Fibroblast of skin of scalp (primary cell): ENCODE results near the gene THRSP.
"Not testable (repeated sequence)": the region's sequence is repeated elsewhere in the genome, so short reads cannot be mapped to it uniquely, and the experiment has no call there.

Experiments
- DNase-seq: peaks from one replicate; pipeline ENCODE4 v3.0.0-alpha.2; 2013

The THRSP gene

DNA sequence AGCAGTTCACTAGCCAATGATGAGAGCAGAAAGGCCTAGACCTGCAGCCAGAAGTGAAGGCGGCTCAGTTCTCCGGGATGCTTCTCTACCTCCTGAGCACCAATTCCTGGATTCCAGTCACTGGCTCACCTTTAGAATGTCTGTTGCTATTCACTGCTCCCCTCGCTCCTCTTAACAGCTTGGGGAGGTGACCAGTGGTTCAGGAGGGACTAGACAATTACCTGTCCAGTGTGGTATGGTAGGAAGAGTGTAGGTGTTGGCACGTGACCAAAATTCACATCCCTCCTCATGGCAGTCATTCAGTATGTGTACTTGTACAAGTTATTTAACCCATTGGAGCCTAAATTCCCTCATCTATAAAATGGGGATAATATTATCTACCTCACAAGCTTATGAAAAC is 4.0 kb downstream of the THRSP start:
- no peak for DNase-seq

DNA sequence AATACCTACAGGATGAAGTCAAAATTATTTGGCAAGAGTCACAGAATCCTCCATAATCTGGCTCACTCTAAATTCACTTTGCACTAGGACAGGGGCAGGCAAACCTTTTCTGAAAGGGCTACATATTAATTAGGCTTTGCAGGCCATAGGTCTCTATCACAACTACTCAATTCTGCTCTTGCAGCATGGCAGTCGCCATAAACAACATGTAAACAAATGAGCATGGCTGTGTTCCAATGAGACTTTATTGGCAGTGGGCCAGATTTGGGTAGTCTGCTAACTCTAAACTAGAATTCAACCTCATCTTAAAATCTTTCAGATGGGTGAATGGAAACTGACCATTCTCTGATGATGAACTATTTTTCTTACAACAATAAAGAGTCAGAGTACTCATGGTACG is 5.8 kb downstream of the THRSP start:
- no peak for DNase-seq

DNA sequence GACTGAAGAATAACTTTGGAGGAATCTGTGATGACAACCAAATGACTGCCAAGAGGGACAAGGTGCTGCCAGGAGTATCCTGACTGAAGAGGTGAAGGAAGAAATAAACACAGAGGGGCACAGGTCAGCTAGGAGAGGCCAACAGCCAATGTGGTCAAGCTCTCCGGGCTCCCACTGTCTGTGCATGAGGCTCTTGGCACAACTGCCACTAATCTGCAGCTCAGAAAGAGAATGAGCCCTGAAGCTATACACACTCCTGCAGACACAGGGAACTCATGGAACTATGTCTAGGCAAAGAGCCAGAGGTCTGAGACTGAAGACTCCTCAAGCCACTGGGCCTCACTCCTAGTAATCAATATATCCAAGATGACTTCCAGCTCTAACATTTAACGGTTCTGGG is 7.0 kb downstream of the THRSP start:
- DNase-seq = no peak

DNA sequence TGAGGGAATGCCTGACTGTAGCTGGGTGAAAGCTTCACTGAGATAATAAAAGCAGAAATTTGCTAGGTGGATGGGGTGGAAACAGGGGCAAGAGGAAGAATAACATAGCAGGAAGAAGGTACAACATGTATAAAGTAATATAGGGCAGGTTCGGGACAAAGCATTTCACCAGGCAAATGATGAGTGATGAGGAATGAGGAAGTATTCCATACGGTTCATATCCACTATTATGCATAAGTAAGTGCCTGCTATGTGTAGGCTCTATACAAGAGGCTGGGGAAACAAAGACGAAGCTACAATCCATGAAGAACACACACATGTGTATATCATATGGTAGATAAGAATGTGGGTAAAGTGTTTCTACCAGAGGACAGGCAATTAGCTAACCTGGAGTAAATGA is 8.1 kb downstream of the THRSP start:
- DNase-seq = no peak

DNA sequence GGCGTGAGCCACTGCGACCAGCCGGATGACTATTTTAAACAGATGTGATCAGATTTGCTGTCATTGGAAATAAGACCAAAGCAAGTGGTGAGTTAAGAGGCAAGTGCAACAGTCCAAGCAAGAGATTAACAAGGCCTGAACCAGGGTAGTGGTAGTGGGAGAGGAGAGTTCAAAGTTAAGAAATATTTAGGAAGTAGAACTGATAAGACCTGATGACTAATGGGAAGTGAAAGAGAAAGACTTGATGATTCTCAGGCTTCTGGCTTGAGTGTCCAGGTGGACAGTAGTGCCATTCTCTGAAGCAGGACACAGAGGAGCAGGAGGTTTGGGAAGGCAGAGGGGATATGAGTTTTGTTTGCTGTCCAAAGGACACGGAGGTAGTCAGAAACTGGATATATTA is 8.8 kb downstream of the THRSP start:
- no peak for DNase-seq

DNA sequence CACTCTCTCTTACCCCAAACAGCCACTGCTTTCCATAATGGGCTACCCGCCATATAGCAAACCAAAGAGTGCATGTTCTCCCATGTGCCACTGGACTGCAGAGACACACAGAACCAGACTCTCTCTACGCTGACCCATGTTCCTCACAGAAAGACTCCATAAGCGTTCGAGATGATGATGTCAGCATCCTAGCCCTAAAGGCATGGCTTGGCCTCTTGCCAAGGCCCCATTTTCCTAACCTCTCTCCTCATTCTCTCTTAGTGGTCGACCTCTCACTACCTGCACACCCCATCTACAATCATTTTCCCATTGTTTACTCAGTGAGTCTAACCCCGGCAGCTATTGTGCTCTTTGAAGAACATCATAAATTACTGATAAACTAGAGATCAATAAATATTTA is 11.1 kb downstream of the THRSP start:
- DNase-seq = no peak

DNA sequence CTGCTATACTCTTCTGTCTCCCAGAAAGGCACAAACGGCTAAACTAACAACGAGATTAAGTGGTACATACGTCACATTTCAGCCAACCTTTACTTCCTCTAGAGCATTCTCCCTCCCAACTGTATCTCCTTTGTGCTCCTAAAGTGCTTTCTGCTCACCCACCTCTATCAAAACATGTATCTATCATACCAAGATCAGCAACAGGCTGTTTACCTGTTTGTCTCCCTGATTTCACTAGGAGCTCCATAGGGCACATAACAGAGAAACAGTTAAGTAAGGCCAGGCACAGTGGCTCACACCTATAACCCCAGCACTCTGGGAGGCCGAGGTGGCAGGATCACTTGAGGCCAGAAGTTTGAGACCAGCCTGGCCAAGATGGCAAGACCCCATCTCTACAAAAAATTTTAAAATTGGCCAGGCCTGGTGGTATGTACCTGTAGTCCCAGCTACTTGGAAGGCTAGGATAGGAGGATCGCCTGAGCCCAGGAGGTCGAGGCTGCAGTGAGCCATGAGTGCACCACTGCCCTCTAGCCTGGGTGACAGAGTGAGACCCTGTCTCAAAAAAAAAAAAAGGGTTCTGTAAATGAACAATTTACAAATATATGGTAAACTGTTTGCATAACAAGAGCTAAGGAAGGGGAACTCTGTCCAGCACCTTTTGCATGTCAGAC is 13.2 kb downstream of the THRSP start:
- DNase-seq = no peak

DNA sequence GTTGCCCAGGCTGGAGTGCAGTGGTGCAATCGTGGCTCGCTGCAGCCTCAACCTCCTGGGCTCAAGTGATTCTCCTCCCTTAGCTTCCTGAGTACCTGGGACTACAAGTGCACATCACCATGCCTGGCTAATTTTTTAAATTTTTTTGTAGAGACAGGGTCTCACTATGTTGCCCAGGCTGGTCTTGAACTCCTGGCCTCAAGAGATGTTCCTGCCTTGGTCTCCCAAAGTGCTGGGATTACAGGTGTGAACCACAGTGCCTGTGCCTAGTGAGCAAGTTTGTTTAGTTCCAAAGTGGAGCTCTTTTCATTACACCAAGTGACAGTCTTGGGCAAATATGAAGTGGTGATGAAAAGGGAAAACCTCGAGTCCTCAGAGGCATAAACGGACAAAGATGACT is 13.9 kb downstream of the THRSP start:
- DNase-seq = not testable (repeated sequence)

DNA sequence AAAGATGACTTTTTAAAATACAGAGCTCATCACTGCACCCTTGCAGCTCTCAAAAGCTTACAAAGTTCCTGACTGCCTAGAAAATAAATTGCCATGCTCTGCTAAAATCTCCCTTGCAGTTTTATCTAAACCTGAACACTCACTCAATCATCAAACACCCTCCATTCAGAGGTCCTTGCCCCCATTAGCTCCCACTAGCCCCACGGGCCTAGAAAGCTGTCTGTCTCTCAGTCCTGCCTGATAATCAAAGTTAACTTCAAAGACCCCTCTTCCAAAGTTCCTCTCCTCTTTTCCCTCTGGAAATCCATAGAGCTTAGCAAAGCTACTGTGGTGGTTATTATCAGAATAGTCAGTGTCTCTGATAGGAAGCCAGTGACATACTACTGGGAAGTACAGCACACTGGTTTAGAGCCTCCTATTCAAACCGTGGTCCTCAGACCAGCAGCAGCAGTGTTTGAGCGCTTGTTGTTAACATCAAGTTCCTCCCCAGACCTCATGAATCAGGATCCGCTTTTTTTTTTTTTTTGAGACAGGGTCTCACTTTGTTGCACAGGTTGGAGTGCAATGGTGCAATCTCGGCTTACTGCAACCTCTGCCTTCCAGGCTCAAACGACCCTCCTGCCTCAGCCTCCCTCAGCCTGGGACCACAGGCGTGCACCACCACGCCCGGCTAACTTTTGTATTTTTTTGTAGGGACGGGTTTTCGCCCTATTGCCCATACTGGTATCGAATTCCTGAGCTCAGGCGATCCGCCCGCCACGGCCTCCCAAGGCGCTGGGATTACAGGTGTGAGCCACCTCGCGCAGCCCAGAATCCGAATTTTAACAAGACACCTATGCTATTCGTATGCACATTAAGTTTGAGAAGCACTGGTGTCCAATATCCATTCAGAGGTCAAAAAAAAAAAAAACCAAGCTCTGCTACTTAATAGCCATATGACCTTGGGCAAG is 14.8 kb downstream of the THRSP start:
- DNase-seq = no peak

DNA sequence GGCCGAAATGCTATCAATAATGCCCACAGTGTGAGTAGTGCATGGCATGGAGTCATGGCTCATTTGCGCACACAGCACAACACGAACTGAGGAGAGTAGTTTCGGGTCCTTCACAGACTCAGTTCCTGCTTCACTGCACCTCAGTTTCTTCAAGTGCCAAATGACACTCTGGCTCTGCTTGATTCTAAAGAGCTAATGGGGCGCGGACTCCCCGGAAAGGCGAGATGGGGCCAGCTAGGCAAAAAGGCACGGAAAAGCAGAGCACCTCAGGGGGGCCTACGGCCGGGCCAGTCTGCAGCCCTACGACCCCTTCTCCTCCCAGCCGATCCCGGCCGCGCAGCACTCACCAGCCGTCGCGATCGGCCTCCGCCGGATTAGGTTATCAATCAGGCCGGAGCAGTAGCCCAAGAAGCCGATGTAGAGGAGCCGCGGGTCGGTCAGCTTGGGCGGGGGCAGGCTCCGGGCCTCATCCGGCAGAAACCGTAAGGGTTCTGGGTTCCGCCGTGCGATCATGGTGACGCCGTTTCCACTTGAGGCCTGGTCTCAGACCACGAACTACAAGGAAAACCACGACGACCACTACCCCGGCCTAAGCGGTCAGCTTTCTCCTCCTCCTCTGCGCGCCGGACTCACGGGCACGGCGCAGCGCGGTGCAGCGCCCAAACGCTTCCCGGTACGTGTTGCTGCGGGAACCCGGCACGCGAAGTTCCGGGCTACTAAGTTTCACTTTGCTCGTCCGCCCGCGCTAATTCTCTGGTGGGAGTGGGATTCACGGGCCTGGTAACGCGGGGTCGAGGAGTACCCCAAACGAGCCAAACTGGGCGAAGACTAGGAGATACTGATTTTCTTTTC is 15.8 kb downstream of the THRSP start, which contains the start of gene NDUFC2:
Gene NDUFC2, minus strand, starts transcription at position 631 of the 852 bp plus-strand sequence. Its CDS starts 118 bp downstream, at position 513.
- peak; percentile 83 for DNase-seq

DNA sequence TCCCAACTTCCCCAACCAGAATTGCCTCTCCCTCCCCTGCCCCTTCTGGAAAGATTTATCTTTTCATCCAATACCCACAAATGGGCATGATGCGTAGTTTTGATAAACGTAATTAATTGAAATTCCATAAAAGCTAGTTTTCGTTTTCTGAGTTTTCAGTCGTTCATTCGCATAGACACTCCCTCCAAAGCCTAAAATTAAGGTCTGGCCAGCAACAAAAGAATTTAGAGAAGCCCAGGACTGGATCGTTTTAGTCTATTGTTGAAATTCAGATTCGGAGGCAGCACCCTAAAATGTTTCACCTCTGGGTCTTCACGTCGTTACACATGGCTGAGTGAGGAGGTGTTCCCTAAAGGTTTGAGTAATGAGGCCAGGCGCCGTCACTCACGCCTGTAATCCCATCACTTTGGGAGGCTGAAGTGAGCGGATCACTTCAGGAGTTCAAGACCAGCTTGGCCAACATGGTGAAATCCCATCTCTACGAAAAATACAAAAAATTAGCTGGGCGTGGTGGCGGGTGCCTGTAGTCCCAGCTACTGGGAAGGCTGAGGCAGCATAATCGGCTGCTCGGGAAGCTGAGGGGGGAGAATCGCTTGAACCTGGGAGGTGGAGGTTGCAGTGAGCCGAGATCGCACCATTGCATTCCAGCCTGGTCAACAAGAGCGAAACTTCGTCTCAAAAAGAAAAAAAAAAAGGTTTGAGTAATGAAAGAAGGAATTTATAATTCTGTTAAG is 16.6 kb downstream of the THRSP start:
- no peak for DNase-seq

DNA sequence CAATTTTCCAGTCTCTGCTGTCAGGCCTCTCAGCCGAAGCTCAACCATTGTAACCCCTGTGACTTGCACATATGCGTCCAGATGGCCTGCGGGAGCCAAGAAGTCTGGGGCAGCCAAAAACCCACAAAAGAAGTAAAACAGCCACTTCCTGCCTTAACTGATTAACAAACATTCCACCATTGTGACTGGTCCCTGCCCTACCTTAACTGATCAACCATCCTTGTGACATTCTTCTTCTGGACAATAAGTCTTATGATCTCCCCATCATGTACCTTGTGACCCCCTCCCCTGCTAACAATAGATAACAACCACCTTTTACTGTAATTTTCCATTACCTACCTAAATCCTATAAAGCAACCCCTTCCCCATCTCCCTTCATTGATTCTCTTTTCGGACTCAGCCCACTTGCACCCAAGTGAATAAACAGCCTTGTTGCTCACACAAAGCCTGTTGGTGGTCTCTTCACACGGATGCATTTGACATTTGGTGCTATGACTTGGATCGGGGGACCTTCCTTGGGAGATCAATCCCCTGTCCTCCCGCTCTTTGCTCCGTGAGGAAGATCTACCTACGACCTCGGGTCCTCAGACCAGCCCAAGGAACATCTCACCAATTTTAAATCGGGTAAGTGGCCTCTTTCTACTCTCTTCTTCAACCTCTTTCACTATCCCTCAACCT is 17.3 kb downstream of the THRSP start:
- no peak for DNase-seq

DNA sequence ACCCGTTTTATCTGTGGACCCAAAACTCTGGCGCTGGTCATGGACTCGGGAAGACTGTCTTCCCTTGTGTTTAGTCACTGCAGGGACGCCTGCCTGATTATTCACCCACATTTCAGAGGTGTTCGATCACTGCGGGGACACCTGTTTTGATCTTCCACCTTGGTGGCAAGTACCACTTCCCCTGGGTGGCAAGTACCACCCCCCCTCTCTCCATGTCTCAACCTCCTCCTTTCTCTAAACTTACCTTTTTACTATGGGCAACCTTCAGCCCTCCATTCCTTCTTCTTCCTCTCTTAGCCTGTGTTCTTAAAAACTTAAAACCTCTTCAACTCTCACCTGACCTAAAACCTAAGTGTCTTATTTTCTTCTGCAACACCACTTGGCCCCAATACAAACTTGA is 17.9 kb downstream of the THRSP start:
- DNase-seq = no peak

DNA sequence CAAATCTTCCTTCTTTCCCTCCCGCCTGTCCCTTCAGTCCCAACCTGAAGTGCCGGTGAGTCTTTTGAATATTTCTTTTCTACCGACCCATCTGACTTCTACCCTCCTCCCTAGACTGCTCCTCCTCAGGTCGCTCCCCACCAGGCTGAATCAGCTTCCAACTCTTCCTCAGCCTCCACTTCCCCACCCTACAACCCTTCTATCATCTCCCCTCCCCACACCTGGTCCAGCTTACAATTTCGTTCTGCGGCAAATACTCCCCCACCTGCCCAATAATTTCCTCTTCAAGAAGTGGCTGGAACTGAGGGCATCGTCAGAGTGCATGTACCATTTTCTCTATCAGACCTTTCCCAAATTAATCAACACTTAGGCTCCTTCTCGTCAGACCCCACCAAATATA is 18.5 kb downstream of the THRSP start:
- DNase-seq = no peak

DNA sequence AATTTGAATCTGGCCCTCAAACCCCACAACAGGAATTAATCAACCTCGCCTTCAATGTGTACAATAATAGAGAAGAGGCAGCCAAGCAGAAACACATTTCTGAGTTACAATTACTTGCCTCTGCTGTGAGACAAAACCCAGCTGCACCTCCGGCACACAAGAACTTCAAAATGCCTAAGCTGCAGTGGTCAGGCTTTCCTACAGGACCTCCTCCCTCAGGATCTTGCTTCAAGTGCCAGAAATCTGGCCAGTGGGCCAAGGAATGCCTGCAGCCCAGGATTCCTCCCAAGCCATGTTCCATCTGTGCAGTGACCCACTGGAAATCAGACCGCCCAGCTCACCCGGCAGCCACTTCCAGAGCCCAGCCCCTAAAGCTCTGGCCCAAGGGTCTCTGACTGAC is 19.4 kb downstream of the THRSP start:
- no peak for DNase-seq

DNA sequence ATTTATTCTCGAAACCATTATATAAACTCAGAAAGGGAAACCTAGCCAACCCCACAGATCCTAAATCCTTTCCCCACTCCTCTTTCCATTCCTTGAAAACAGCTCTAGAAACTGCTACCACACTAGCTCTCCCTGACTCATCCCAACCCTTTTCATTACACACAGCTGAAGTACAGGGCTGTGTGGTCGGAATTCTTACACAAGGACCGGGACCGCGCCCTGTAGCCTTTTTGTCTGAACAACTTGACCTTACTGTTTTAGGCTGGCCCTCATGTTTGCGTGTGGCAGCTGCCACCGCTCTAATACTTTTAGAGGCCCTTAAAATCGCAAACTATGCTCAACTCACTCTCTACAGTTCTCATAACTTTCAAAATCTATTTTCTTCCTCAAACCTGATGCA is 20.8 kb downstream of the THRSP start:
- not testable (repeated sequence) for DNase-seq

DNA sequence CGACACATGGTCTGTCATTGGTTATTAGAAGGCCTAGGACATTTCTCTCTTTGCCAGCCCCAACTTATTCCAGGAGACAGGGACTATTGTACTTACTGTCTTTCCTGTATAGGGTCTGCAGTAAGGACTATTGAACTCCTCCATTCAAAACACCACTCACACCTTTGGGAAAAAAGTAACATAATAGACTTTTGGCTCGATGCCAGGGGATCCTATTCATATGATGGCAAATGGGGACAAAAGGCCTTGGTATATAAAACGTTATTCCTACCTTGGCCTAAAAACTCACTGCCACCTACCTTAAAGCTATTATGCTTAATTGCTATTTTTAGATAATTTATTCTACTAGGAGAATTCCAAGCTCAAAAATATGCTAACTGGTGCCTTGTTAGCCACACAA is 22.3 kb downstream of the THRSP start:
- DNase-seq = no peak

DNA sequence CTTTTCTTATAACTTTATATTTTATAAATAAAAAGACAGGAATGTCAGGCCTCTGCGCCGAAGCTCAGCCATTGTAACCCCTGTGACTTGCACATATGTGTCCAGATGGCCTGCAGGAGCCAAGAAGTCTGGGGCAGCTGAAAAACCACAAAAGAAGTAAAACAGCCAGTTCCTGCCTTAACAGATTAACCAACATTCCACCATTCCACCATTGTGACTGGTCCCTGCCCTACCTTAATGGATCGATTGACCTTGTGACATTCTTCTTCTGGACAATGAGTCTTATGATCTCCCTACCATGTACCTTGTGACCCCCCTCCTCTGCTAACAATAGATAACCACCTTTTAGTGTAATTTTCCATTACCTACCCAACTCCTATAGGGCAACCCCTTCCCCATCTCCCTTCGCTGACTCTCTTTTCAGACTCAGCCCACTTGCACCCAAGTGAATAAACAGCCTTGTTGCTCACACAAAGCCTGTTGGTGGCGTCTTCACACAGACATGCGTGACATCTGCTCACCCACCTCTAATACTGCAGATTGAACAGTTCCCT is 22.9 kb downstream of the THRSP start:
- not testable (repeated sequence) for DNase-seq

DNA sequence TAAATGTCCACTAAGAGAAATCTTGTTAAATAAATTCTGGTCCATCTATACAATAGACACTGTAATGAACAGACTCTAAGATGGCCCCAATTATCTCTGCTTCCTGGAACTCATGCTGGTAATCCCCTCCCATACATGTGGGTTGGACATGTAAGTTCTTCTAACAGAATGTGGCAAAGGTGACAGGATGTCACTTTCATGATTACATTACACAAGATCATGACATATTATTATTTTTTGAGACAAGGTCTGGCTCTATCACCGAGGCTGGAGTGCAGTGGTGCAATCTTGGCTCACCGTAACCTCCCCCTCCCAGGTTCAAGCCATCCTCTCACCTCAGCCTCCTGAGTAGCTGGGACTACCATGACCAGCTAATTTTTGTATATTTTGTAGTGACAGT is 30.6 kb downstream of the THRSP start:
- DNase-seq = no peak

DNA sequence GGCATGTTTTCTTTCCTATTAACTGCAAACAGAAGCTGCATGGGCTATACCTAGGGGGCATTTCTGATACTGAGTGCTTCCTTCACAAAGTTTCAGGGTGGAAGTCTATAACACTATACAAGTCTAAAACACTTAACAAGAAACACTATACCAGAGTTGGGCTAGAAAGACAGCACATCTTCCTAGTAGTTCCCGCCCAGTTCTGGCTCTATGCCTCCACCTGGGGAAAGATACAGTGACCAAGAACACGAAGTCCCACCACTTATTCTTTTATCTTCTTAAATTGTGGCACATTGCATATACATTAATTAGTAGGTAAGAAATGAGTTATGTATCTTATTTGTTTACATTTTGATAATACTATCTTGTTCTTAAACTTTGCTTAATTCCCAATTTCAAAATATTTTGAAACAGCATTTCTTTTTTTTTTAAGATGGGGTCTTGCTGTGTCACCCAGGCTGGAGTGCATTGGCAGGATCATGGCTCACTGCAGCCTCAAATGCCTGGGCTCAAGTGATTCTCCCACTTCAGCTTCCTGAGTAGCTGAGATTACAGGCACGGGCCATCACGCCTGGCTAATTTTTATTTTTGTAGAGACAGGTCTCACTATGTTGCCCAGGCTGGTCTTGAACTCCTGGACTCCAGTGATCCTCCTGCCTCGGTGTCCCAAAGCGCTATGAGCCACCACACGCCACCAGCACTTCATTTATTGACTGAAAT is 34.2 kb downstream of the THRSP start:
- no peak for DNase-seq

DNA sequence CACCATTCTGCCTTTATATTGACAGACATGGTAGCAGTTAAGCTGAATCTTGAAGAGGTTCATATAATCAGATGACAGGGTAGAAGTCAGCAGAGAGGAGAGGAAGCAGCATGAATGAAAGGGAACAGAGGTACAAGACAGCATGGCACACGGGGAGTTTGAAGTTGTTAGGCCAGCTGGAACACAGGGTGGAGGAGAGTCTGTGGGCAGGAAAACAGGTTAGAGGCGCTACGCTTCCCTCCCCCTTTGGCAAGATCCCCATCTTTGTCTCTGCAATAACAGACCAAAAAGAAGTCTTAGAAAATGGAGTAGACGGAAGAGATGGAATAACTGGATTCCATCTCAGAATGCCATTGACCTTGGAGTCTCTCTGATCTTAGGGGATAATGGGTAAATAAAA is 36.0 kb downstream of the THRSP start:
- DNase-seq = no peak
